ENCODE results near the gene MCCD1.

MCCD1 gene

DNA sequence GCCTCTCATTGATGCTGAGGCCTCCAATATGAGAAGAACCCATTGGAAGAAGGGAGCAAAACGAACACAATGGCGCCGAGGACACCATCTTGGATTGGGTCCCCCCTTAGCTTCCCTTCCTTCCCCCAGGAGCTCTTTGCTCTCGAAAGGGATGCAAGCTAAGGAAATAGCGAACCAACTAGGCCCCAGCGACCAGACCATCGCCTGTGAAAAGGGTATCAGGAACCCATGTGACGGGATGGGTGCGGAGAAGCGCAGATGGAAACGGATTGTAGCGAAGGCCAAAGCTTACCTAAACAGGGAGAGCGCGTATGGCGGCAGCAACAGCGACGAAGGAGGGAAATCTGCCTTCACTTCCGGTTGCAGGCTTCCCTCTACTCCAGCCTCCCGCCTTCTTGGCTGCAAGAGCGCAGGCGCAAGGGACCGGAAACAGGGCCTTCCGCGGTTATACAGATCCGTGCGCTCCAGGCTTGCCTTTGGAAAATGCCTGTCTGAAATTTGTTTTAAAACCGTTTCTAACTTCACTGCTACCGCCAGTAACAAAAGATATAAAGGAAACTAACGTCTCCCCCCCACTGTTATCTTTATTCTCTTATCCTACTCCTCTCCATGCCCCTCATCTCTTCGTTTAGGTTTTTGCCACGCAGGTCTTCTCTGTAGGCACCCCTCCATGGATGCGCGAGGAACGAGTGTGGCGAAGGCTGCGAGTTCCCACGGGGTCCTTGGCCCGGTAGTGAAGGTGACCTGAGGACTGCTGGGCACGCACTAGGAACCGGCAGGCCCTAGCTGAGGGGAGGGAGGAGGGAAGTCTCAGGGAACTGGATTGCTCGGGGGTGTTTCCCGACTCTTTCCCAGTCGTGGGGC lies 13.1 kb downstream of the MCCD1 start, which contains the start of gene DDX39B (continued):
- TF ChIP-seq ZNF174 (tag by site-specific recombination; IDR thresholded peaks at IDR 0.05): no peak
- TF ChIP-seq, protein P1, sequence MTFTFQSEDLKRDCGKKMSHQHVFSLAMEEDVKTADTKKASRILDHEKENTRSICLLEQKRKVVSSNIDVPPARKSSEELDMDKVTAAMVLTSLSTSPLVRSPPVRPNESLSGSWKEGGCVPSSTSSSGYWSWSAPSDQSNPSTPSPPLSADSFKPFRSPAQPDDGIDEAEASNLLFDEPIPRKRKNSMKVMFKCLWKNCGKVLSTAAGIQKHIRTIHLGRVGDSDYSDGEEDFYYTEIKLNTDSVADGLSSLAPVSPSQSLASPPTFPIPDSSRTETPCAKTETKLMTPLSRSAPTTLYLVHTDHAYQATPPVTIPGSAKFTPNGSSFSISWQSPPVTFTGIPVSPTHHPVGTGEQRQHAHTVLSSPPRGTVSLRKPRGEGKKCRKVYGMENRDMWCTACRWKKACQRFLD (tag by site-specific recombination; IDR thresholded peaks at IDR 0.05): no peak
- no peak for TF ChIP-seq ZNF560 (tag by site-specific recombination; IDR thresholded peaks at IDR 0.05; ENCODE audit: borderline replicate concordance)
- no peak for TF ChIP-seq ZNF777 (tag by site-specific recombination; IDR thresholded peaks at IDR 0.05; ENCODE audit: borderline replicate concordance)
- no peak for TF ChIP-seq ZNF510 (tag by site-specific recombination; IDR thresholded peaks at IDR 0.05; ENCODE audit: insufficient replicate concordance)
- TF ChIP-seq ZNF433 (tag by site-specific recombination; IDR thresholded peaks at IDR 0.05; ENCODE audit: low read depth): no peak
- TF ChIP-seq, protein P2, sequence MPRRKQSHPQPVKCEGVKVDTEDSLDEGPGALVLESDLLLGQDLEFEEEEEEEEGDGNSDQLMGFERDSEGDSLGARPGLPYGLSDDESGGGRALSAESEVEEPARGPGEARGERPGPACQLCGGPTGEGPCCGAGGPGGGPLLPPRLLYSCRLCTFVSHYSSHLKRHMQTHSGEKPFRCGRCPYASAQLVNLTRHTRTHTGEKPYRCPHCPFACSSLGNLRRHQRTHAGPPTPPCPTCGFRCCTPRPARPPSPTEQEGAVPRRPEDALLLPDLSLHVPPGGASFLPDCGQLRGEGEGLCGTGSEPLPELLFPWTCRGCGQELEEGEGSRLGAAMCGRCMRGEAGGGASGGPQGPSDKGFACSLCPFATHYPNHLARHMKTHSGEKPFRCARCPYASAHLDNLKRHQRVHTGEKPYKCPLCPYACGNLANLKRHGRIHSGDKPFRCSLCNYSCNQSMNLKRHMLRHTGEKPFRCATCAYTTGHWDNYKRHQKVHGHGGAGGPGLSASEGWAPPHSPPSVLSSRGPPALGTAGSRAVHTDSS (tag by site-specific recombination; IDR thresholded peaks at IDR 0.05): peak; percentile 27; the same call in 1 of the 2 replicates
- no peak for TF ChIP-seq ZNF302 (tag by site-specific recombination; IDR thresholded peaks at IDR 0.05; ENCODE audit: low read depth)
- TF ChIP-seq ZNF10 (tag by site-specific recombination; IDR thresholded peaks at IDR 0.05): no peak
- TF ChIP-seq ZNF16 (tag by site-specific recombination; IDR thresholded peaks at IDR 0.05; ENCODE audit: low read depth): no peak
- 0 out of 2 replicates have a peak, but pooled peaks have one; percentile 63 for TF ChIP-seq ZNF561 (tag by site-specific recombination; IDR thresholded peaks at IDR 0.05; ENCODE audit: borderline replicate concordance)
- no peak for TF ChIP-seq ZNF626 (tag by site-specific recombination; IDR thresholded peaks at IDR 0.05)
- TF ChIP-seq ZBTB17 (tag by site-specific recombination; IDR thresholded peaks at IDR 0.05): peak; percentile 93; the same call in 1 of the 2 replicates
- TF ChIP-seq, protein P3, sequence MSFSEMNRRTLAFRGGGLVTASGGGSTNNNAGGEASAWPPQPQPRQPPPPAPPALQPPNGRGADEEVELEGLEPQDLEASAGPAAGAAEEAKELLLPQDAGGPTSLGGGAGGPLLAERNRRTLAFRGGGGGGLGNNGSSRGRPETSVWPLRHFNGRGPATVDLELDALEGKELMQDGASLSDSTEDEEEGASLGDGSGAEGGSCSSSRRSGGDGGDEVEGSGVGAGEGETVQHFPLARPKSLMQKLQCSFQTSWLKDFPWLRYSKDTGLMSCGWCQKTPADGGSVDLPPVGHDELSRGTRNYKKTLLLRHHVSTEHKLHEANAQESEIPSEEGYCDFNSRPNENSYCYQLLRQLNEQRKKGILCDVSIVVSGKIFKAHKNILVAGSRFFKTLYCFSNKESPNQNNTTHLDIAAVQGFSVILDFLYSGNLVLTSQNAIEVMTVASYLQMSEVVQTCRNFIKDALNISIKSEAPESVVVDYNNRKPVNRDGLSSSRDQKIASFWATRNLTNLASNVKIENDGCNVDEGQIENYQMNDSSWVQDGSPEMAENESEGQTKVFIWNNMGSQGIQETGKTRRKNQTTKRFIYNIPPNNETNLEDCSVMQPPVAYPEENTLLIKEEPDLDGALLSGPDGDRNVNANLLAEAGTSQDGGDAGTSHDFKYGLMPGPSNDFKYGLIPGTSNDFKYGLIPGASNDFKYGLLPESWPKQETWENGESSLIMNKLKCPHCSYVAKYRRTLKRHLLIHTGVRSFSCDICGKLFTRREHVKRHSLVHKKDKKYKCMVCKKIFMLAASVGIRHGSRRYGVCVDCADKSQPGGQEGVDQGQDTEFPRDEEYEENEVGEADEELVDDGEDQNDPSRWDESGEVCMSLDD (tag by site-specific recombination; IDR thresholded peaks at IDR 0.05): peak; percentile 76
- TF ChIP-seq ZNF549 (tag by site-specific recombination; IDR thresholded peaks at IDR 0.05): no peak
- TF ChIP-seq ZNF792 (tag by site-specific recombination; IDR thresholded peaks at IDR 0.05): no peak
- TF ChIP-seq ZNF202 (tag by site-specific recombination; IDR thresholded peaks at IDR 0.05; ENCODE audit: borderline replicate concordance): no peak
- TF ChIP-seq, protein P4, sequence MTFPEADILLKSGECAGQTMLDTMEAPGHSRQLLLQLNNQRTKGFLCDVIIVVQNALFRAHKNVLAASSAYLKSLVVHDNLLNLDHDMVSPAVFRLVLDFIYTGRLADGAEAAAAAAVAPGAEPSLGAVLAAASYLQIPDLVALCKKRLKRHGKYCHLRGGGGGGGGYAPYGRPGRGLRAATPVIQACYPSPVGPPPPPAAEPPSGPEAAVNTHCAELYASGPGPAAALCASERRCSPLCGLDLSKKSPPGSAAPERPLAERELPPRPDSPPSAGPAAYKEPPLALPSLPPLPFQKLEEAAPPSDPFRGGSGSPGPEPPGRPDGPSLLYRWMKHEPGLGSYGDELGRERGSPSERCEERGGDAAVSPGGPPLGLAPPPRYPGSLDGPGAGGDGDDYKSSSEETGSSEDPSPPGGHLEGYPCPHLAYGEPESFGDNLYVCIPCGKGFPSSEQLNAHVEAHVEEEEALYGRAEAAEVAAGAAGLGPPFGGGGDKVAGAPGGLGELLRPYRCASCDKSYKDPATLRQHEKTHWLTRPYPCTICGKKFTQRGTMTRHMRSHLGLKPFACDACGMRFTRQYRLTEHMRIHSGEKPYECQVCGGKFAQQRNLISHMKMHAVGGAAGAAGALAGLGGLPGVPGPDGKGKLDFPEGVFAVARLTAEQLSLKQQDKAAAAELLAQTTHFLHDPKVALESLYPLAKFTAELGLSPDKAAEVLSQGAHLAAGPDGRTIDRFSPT (tag by site-specific recombination; IDR thresholded peaks at IDR 0.05): no peak
- TF ChIP-seq ZNF843 (tag by site-specific recombination; IDR thresholded peaks at IDR 0.05): 0 out of 2 replicates have a peak, but pooled peaks have one; percentile 23
- TF ChIP-seq, protein P5, sequence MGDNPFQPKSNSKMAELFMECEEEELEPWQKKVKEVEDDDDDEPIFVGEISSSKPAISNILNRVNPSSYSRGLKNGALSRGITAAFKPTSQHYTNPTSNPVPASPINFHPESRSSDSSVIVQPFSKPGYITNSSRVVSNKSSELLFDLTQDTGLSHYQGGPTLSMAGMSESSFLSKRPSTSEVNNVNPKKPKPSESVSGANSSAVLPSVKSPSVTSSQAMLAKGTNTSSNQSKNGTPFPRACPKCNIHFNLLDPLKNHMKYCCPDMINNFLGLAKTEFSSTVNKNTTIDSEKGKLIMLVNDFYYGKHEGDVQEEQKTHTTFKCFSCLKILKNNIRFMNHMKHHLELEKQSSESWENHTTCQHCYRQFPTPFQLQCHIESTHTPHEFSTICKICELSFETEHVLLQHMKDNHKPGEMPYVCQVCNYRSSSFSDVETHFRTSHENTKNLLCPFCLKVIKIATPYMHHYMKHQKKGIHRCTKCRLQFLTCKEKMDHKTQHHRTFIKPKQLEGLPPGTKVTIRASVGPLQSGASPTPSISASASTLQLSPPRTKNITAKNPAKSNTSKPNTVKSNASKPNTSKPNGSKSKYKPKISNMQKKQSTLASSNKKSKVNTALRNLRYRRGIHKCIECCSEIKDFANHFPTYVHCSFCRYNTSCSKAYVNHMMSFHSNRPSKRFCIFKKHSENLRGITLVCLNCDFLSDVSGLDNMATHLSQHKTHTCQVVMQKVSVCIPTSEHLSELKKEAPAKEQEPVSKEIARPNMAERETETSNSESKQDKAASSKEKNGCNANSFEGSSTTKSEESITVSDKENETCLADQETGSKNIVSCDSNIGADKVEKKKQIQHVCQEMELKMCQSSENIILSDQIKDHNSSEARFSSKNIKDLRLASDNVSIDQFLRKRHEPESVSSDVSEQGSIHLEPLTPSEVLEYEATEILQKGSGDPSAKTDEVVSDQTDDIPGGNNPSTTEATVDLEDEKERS (tag by site-specific recombination; IDR thresholded peaks at IDR 0.05): peak; percentile 82
- TF ChIP-seq, protein P6, sequence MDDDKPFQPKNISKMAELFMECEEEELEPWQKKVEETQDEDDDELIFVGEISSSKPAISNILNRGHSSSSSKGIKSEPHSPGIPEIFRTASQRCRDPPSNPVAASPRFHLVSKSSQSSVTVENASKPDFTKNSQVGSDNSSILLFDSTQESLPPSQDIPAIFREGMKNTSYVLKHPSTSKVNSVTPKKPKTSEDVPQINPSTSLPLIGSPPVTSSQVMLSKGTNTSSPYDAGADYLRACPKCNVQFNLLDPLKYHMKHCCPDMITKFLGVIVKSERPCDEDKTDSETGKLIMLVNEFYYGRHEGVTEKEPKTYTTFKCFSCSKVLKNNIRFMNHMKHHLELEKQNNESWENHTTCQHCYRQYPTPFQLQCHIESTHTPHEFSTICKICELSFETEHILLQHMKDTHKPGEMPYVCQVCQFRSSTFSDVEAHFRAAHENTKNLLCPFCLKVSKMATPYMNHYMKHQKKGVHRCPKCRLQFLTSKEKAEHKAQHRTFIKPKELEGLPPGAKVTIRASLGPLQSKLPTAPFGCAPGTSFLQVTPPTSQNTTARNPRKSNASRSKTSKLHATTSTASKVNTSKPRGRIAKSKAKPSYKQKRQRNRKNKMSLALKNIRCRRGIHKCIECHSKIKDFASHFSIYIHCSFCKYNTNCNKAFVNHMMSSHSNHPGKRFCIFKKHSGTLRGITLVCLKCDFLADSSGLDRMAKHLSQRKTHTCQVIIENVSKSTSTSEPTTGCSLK (tag by site-specific recombination; IDR thresholded peaks at IDR 0.05): no peak
- TF ChIP-seq ZNF140 (tag by site-specific recombination; IDR thresholded peaks at IDR 0.05): no peak
- TF ChIP-seq WT1 (tag by site-specific recombination; IDR thresholded peaks at IDR 0.05): no peak
- no peak for TF ChIP-seq ZFP41 (tag by site-specific recombination; IDR thresholded peaks at IDR 0.05; ENCODE audit: borderline replicate concordance)
